Islet precursor cell (in vitro differentiated cells): ENCODE data around the gene CLDN22.

Source experiments
- DNase-seq: peaks from one replicate; pipeline ENCODE4 v3.0.0-alpha.2; 2018

The CLDN22 gene

DNA sequence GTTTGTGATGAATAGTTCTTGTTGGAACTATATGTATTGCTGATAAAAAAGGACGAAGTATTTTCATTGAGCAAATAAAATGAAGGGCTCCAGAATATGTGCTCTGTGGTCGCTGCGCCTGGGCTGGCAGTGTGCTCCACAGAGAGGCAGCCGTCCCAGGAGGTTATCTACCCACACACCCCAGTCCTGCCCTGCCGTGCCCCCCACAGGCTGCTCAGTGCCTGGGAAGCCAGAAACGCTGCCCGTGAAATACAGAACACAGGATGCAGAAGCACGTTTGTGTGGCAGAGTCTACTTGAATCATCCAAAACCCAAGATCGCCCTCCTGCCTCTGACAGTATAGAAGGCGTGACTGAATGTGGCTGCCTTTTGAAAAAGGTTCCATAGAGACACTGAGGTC, 1.4 kb downstream of the CLDN22 start:
- no peak for DNase-seq

DNA sequence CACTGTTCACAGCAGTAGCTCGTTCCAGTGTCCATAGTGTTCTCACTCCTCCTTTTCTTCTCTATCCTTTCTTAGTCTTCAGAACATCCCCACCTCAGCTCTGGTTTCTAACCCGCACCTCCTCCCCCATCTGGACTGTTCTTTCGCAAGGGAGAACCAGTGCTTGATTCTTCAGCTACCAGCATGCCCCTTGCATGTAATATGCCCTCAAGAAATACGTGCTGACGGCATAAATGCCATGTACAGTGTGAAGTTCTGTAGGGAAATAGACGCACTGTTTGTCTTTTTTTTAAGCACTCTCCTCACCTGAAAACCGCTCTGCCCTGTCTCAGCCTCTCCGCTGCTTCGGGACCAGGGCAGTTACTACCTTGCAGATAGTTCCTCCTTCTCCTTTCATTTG, 5.3 kb downstream of the CLDN22 start:
- DNase-seq: no peak

DNA sequence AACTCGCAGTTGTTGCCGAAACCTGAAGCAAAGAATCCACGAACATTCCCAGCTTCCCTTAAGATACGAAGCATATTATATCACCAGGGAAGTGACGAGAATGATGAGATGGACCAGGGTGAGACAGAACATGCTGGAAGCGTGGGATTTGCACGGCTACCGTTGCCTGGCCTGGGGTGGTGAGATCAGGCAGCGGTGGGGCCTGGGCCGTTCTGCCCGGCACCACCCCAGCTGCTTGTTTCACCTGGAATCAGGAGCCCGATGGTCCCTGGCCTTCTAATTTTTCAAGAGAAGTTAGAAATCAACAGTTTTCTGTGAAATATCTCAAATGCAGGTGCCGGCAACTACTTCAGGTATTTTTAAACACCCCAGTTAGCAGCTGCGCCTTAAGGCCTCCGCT, 5.7 kb downstream of the CLDN22 start:
- DNase-seq: no peak

DNA sequence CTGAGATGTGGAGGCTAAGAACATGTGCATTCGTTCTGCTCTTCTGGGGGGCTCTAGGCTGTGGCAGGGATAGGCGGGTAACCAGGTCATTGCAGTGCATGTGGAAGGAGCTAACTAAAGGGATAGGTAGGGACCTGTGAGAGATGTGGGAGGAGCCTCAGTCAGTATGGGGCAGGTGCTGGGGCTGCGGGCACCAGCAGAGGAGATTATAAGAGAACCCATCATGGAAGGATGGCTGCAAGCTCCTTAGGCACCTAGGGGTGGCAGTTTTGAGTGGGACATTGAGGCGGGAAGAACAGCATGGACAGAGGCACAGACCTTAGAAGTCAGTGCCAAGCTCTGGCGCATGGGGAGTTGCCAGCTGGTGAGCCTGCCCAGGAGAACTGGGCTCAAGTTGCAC, 7.2 kb downstream of the CLDN22 start:
- no peak for DNase-seq

DNA sequence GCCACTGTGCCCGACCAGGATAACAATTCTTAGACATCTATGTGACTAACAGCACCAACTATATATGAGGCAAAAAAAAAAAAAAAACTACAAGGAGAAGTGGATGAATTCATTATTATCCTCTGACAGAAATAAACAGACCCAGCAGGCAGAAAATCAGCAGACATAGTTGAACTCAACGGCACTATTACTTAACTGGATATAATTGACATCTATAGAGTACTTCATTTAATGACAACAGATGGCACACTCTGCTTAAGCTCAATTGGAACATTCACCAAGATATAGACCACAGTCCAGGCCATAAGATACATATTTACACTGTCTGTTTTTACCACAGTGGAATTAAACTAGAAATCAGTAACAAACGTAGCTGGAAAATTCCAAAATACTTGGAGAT, 13.3 kb downstream of the CLDN22 start:
- no peak for DNase-seq

DNA sequence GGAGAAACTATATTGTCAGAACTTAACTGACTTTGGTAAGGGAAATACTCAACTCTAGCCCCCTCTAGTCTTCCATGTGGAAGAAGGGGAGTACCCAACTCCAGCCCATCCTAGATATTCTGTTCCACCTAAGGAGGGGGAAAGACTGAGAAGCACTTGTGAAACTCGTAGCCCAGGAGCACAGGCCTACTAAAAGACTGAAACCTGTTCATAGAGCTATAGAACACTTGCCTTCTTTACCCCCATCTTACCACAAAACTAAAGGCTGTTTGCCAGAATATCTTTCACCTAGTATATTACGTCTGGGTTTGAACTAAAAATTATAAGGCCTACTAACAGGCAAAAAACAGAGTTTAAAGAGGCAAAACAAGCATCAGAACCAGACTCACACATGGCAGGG, 15.5 kb downstream of the CLDN22 start:
- DNase-seq: no peak

DNA sequence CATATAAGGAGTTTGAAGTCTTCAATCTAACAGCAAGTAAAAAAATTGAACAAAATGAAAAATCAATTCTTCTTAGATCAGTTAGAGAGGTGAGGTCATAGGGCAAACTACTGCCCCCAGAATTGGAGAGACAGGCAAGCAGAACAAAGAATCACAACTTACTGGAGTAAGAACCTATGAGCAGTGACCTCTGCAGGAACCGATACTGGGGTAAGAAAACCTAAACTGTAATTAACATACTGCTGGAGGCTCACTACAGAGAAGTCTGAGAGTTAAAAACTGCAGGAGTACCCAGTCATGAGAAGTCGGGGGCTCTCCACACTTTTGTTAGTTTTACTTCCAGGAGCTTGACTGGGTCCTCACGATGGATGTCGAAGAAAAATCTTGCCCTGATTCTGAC, 16.0 kb downstream of the CLDN22 start:
- no peak for DNase-seq

DNA sequence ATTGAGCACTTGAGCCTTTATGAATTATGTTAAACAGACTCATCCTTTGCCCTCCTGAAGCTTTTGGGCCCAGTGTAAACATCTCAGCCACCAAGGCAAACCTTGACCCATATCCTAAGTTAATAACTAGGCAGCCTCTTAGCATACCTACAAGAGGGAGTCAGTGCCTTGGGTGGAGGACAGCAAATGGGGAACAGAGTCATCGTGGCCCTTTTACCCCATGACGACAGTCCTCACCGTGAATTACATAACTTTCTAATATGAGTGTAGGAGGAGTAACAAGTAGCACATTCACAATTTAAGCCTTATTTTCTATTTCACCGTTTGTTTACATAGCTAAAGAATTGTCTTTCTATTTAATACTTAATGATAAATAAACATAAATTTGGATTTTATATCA, 16.8 kb downstream of the CLDN22 start:
- DNase-seq: no peak

DNA sequence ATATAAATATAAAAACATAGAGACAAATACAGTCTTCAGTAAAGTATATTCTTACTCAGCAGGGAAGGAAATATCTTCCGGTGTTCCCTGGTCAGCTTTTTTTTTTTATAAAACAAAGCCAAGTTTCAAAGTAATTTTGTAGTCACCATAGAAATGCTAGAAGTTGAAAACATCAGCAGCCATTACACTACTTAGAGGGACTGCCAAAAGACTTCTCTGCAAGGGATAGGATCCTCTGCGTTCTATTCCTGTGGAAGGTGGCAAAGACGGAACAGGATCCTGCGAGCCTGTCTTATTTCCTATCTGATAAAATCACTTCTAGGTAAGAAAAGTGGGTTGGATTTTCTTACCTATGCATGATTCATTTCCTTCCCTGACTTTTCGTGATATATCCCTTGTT, 19.4 kb downstream of the CLDN22 start:
- DNase-seq: no peak

DNA sequence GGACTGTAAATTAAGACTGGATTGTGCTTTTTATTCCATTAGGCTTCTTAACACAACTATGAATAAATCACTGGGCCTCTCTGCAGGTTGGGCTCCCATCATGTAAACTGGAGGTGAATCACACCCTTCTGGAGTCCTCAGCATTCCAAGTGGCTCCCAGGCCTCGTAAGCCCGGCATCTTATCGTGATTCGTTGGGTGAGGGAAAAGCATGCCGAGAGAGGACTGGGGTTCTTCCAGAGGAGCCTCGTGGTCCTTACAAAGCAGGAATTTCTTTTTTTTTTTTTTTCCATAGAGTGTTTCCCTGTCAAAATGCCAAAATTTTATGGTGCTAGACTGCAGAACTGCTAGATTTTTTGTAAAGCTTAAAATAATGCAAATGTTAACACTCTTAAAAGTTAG, 20.0 kb downstream of the CLDN22 start:
- DNase-seq: no peak

DNA sequence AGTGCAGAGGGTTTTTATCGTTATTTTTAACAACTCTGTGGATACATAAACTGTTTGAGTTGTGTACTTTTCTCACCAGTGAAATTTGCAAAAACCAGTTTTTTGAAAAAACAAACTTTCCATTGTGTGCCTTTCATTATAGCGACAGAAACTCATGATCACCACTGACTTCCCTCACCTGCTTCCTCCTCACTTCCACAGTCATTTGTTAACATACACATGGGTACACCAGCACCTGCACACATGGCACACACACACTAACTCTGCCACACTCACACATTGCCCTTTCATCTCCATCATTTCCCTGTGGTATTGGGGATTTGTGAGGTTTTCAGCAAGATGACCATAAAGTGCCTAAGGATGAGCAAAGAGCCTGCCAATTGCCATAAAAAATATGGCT, 20.6 kb downstream of the CLDN22 start:
- DNase-seq: no peak

DNA sequence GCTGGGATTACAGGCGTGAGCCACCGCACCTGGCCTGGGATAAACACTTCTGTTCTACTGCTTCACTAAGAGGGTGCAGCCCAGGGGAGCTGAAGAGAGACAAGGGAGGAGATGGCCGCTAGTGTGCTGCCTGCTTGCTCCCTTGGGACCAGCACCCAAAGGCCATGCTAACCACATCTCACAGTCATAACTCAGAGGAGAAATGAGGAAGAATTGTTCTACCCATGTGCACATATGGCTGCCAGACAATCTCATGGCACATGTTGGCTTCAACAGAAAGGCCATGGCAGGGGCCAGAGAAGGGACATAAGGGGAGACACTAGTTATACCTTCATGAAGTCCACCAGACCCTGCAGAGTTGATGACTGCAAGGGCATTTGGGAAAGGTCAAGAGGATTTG, 22.4 kb downstream of the CLDN22 start:
- DNase-seq: no peak

DNA sequence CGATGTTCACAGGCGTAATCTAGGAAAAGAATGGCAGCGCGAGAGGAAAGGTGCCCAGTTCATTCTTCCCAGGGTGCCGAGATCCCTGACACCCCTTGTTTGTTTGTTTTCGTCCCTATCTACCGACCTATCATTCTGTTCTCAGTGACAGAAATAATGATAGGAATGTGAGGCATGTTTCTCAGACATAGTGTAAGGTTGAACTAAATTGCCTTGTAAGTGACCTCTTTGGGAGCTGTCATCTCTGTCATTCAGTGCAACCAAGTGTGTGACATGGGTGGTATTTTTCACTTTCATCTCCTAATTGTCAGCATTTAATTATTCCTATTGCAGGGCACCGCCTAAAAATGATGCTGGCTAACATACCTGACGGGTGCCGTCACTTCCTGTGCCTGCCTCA, 24.4 kb downstream of the CLDN22 start:
- DNase-seq: no peak

DNA sequence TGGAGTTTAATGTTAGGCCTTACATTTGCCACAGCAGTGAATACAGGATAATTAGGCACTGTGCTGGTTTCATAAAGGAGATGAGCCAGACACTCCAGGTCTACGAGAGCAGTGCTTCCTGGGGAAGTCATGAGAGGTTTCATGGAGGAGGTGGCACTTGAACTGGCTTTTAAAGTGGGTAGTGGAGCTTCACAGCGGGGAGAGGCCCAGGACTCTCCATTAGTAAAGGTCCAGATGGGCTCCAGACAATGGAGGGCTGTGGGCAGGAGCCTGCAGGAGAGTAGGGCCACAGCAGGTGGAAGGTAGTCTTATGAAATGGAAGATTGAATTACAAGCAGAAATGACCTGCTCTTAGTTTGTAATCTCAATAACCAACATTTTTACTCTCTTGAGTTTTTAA, 29.0 kb downstream of the CLDN22 start:
- DNase-seq: no peak

DNA sequence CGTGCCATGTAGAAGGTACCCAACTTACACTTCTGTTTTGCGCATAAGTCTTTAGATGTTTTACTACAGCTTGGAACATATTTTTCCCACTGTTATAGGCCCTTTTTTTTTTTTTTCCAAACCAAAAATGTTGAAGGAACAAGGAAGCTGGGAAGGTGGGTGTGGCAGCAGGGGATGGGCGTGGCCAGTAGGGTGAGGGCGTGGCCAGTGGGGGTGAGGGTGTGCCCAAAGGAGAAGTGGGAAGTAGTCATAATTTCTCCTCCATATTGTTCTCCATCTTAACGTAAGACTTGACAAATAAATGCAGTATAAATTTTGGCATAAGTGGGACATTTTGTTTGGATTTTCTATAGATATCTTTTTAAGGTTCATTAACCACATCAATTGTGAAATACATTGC, 30.4 kb downstream of the CLDN22 start:
- DNase-seq: no peak

DNA sequence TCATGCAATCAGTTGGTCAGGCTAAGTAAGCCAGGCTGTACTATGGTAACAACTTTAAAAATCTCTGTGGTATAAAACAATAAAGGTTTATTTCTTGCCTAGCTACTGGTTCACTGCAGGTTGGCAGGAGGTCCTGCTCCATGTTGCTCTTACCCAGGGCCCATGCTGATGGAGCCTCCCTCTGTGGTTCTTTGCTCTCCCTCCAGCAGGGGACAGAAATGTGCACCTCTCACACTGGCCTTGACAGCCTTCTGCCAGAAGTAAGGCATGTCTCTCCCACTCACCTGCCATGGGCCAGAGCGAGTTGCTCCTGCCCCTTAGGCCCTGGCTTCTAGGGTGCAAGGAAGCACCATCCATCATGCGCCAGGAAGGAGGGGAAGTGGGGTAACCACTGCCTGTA, 31.1 kb downstream of the CLDN22 start:
- DNase-seq: no peak

DNA sequence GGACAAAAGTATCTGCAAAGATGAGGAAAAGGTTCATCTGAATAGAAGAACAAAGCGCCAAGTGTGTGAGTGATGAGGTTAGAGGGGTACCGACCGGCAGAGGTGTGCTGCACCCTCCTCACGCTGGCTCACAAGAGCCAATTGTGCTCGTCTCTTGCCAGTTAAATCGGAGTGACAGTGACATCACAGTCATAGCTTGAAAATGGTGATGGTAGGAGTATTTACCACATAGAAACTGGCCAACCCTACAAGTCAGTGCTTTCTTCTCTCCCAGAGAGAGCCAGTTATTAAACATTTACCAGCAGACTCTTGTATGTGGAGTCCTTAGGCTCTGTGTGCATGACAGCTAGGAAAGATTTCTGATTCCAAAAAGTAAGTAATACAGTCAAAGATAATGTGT, 32.4 kb downstream of the CLDN22 start:
- no peak for DNase-seq

DNA sequence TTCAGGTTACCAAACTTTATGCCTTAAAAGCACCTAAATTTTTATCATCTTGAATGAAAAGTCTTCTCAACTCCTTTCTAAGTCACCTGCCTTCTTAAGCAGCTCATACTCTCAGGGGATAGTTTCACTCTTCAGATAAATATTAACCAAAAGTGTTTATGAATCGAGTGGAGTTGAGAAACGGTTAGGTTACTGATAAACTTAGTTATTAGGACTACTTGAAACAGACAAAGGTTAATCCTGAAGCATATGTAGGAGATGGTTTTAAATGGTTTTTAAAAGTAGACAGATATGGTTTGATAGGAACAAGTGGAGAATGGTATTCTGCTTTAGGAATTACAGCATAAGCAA, 32.8 kb downstream of the CLDN22 start:
- no peak for DNase-seq

DNA sequence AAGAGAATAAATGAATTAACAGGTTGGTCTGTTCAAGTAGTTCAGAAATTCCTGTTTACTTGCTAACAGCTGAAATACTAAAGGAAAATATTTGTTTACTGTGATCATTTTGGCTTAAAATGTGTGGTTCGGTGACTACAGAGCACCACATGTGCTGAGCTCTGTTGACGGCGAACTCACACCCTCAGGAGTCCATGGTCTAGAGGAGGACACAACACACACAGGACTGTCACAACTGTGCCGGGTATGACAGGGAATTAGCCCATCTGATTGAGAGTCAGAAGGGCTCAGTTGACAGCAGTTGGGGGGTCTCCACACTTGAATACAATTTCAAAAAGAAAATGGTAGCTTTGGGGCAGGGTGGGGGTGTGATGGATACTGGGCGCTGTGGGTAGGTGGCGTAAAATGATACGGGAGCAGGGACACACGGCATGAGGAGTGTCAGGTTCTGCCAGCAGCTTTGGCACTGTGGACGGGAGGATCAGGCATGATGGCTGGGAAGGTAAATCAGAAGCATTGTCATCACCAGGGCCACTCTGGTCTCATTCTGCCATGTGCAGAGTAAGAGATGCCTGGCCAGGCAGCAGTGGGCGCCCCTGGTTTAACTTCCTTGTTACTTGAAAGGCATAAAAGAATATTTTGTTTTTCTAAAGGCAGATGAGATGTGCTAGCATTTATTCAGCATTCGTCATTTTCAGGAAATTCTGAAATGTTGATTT, 33.3 kb downstream of the CLDN22 start:
- DNase-seq: no peak

DNA sequence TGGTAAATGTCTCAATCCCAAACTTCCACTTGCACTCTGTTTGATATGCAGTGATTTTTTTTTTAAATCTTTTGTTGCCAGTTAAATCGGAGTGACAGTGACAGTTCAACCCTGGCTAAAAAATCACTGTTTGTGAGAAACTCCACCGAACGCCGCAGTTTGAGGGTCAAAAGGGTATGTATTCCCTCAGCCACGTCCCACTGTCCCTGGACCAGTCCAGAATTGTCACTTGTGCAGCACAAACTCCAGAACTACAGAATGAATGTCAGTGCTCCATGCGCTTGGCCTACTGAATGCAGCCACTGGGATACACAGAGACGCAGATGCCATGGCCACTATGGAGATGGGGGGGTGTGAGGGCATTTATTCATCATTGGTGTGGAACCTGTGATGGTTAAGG, 34.2 kb downstream of the CLDN22 start:
- no peak for DNase-seq

DNA sequence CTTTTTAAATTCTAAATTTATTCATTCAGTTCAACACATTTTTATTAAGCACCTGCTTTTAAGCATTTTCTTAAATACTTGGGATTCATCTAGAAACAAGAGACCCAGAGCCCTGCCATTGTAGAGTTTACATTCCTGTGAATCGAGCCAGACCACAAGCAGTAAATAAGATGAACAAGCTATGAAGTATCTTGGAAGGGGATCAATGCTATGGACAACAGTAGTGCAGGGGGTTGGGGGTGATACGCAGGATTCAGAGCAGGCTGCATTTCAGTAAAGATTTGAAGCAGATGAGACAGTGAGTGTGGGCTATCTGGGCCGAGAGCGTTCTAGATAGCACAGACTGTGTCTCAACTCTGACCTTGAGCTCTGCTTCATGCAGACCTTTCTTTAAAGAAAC, 35.1 kb downstream of the CLDN22 start:
- DNase-seq: no peak

DNA sequence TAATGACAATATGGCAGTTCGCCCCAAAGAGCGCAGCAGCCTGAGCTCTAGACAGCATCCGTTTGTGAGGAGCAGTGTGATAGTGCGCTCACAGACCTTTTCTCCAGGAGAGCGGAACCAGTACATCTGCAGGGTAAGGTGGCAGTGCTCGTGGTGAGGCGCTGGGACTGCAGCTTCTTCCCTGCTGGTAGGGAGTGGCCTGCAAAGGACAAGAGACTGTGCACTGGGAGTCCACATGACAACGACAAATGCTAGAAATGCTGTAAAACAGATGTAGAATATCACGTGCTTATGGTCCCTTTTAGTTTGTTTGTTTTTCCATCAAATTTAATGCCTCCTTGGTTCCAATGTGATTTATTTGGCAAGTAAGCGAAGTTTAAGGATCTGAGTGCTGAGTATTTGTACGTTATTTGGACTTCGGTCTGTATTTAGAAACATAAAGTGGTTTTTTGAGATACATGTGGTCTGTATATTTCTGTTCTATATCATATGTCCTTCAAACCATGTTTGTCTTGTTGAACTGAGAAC, 35.8 kb downstream of the CLDN22 start:
- DNase-seq: no peak

DNA sequence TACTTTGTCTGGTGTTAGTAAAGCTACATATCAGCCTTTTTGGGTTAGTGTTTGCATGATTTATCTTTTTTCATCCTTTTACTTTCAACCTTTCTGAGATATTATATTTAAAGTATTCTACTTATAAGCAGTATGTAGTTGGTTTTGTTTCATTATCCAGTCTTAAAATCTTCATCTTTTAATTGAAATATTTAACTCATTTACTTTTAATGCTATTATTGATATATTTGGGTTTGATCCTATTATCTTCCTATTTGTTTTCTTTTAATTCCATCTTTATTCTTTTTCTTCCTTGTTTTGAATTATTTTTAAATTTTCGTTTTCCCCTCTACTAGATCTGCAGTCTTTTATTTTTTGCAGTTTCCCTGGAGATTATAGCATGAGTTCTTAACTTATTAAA, 44.0 kb downstream of the CLDN22 start:
- no peak for DNase-seq

DNA sequence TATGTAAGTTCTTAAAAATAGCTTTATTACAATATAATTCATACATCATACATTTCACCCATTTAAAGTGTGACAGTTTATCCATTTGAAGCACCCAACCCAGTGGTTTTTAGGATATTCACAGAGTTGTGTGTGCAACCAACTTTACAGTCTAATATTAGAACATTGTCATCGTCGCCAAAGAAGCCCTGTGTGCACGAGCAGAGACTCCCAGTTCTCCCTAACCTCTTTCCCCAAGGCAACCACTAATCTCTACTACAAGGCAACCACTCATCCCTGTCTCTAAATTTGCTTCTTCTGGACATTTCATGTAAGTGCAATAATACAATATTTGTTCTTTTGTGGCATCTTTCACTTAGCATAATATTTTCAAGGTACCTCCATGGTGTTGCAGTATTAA, 47.7 kb downstream of the CLDN22 start:
- DNase-seq: no peak

DNA sequence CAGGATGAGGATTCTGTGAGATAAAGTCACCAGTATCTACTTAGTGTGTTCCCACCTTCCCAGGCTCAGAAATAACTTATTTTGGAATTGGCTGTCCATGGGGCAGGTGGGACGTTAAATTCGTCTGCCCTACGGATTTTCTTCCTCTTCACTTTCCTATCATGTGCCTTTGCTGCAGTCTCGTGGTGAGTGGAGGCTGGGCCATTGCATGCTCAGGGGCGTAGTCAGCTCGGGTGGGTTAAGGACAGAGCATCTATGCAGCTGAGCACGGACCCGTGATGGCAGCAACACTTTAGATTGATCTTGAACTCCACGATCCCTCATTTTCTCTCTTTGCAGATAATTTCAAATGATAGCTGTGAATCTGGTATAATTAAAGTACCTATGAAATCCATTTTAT, 51.5 kb downstream of the CLDN22 start:
- no peak for DNase-seq
